ENCODE results near the gene GNL3L.
"Not testable (repeated sequence)": the region's sequence is repeated elsewhere in the genome, so short reads cannot be mapped to it uniquely, and the experiment has no call there.

The GNL3L gene

GRCh38 chrX:54529552-54530356, at the start of gene GNL3L:
TSS of gene GNL3L (plus strand) at chrX:54530219. CDS start at chrX:54532567, 2,348 bp downstream.
- DNase-seq (ENCODE audit: low spot score): peak; percentile 92

- DNase-seq (ENCODE audit: low spot score): no peak
Observed at GRCh38 chrX:54482839-54483593, 47.0 kb upstream of the GNL3L start.

- DNase-seq (ENCODE audit: low spot score): no peak
Observed at GRCh38 chrX:54483946-54484345, 46.1 kb upstream of the GNL3L start.

- DNase-seq (ENCODE audit: low spot score): no peak
Observed at GRCh38 chrX:54484666-54485065, 45.4 kb upstream of the GNL3L start.

- DNase-seq (ENCODE audit: low spot score): not testable (repeated sequence)
Observed at GRCh38 chrX:54489819-54490218, 40.2 kb upstream of the GNL3L start.

GRCh38 chrX:54492340-54492739, 37.7 kb upstream of the GNL3L start:
- DNase-seq (ENCODE audit: low spot score): no peak

- peak; percentile 10 for DNase-seq (ENCODE audit: low spot score)
Observed at GRCh38 chrX:54494166-54494988, 35.6 kb upstream of the GNL3L start.

- no peak for DNase-seq (ENCODE audit: low spot score)
Observed at GRCh38 chrX:54494989-54495813, 34.8 kb upstream of the GNL3L start.

GRCh38 chrX:54495814-54496516, 34.1 kb upstream of the GNL3L start, which contains the start of gene FGD1:
TSS of gene FGD1 (minus strand) at chrX:54496234. CDS start at chrX:54495432, 802 bp downstream.
- peak; percentile 48 for DNase-seq (ENCODE audit: low spot score)

- DNase-seq (ENCODE audit: low spot score): no peak
Observed at GRCh38 chrX:54496517-54496852, 33.5 kb upstream of the GNL3L start.

GRCh38 chrX:54496936-54497335, 33.1 kb upstream of the GNL3L start:
- no peak for DNase-seq (ENCODE audit: low spot score)

GRCh38 chrX:54509400-54509799, 20.6 kb upstream of the GNL3L start:
- no peak for DNase-seq (ENCODE audit: low spot score)

- DNase-seq (ENCODE audit: low spot score): no peak
Observed at GRCh38 chrX:54529151-54529550, 868 bp upstream of the GNL3L start.

- DNase-seq (ENCODE audit: low spot score): no peak
Observed at GRCh38 chrX:54530357-54530900, 410 bp downstream of the GNL3L start.

- DNase-seq (ENCODE audit: low spot score): peak; percentile 2
Observed at GRCh38 chrX:54534271-54534670, 4.3 kb downstream of the GNL3L start.

- no peak for DNase-seq (ENCODE audit: low spot score)
Observed at GRCh38 chrX:54540289-54540688, 10.3 kb downstream of the GNL3L start.

GRCh38 chrX:54542239-54542638, 12.2 kb downstream of the GNL3L start:
- DNase-seq (ENCODE audit: low spot score): not testable (repeated sequence)

GRCh38 chrX:54550821-54551220, 20.8 kb downstream of the GNL3L start:
- no peak for DNase-seq (ENCODE audit: low spot score)

GRCh38 chrX:54551801-54552200, 21.8 kb downstream of the GNL3L start:
- DNase-seq (ENCODE audit: low spot score): no peak

GRCh38 chrX:54555006-54555405, 25.0 kb downstream of the GNL3L start:
- not testable (repeated sequence) for DNase-seq (ENCODE audit: low spot score)

- DNase-seq (ENCODE audit: low spot score): no peak
Observed at GRCh38 chrX:54560411-54560810, 30.4 kb downstream of the GNL3L start.
